Endothelial cell of umbilical vein (primary cell): ENCODE measurements around the gene SHC4. TPM values are rescaled to one million over a fixed set of nuclear protein-coding genes. Genes with fewer than 3 reads are reported as not detected.

ENCODE experiments used
- BruUV-seq: library from RNA; stranded (reverse); fragments of 400-500 nt; replicated peaks from 2 replicates; lab custom pipeline; 2021; lab: Mats Ljungman, UMichigan
- CTCF ChIA-PET: fragments of 300-600, 350-600 bp; sonication (Branson Sonifier 250); formaldehyde crosslinking; loops from one replicate; lab custom pipeline; 2021; ENCODE audit warnings: antibody characterized with exemption, inconsistent platforms; lab: Charles Lee
- POLR2A ChIA-PET: fragments of 300-600, 350-600 bp; sonication (Branson Sonifier 250); formaldehyde crosslinking; loops from one replicate; lab custom pipeline; 2021; ENCODE audit warnings: antibody characterized with exemption, inconsistent platforms; lab: Charles Lee
- DNase-seq: peaks from one replicate; pipeline ENCODE4 v3.0.0-alpha.2; 2011; ENCODE audit warnings: low read depth, low spot score
- FAIRE-seq: peaks from 2 replicates; lab custom pipeline; 2011; peaks lifted over from hg19 to GRCh38; lab: Jason Lieb, UNC
- H2AFZ ChIP-seq: 2 replicates; pipeline ENCODE4 v1.6.0; 2012; ENCODE audit warnings: low read depth, low read length, control low read depth, inconsistent platforms
- H3K27ac ChIP-seq: 2 replicates; pipeline ENCODE4 v1.5.1; 2011; ENCODE audit warnings: low read depth, mild to moderate bottlenecking, control low read depth, low read length, moderate library complexity; ENCODE audit not compliant: insufficient read depth
- H3K27me3 ChIP-seq, 2 experiments: 2 replicates each; pipeline versions ENCODE4 v1.6.0 to v1.6.1; 2011; ENCODE audit warnings: low read length in 2 of 2, mixed read lengths in 1 of 2; ENCODE audit not compliant: control insufficient read depth in 2 of 2, insufficient read depth in 2 of 2
- H3K36me3 ChIP-seq, 2 experiments: 2 replicates in 1 of 2; 3 replicates in 1 of 2; pipeline ENCODE4 v1.5.1; 2011; ENCODE audit warnings: low read length in 2 of 2, mild to moderate bottlenecking in 1 of 2, moderate library complexity in 1 of 2; ENCODE audit not compliant: control insufficient read depth in 2 of 2, insufficient read depth in 2 of 2; ENCODE audit errors: extremely low read depth in 1 of 2
- H3K4me1 ChIP-seq: 3 replicates; pipeline ENCODE4 v1.5.1; 2011; ENCODE audit warnings: mild to moderate bottlenecking, low read length; ENCODE audit not compliant: control insufficient read depth, insufficient read depth; ENCODE audit errors: extremely low read depth
- H3K4me2 ChIP-seq: 2 replicates; pipeline ENCODE4 v1.6.1; 2011; ENCODE audit warnings: low read length, control low read depth, mixed read lengths; ENCODE audit not compliant: insufficient read depth
- H3K4me3 ChIP-seq, 3 experiments: fragments of 200-600 bp in 1 of 3; sonication (generic), shearing (Covaris generic) in 1 of 3; replicated peaks in 1 of 3; 2 replicates each; pipeline ENCODE4 v1.5.1; 2011 to 2016; ENCODE audit warnings: control low read depth in 3 of 3, low read length in 3 of 3, mild to moderate bottlenecking in 2 of 3, inconsistent platforms in 1 of 3, low read depth in 1 of 3, moderate library complexity in 1 of 3; ENCODE audit not compliant: insufficient read depth in 1 of 3
- H3K79me2 ChIP-seq: 2 replicates; pipeline ENCODE4 v1.6.0; 2012; ENCODE audit warnings: low read length, inconsistent platforms; ENCODE audit not compliant: control insufficient read depth, insufficient read depth
- H3K9ac ChIP-seq: replicated peaks from 2 replicates; pipeline ENCODE3; 2011; ENCODE audit warnings: low read length, control low read depth; ENCODE audit not compliant: insufficient read depth; ENCODE audit errors: extremely low read depth
- H3K9me1 ChIP-seq: replicated peaks from 3 replicates; pipeline ENCODE4 v1.6.0; 2011; ENCODE audit warnings: mild to moderate bottlenecking, low read length; ENCODE audit not compliant: control insufficient read depth, insufficient read depth; ENCODE audit errors: extremely low read depth
- H3K9me3 ChIP-seq: replicated peaks from 2 replicates; pipeline ENCODE4 v1.5.1; 2012; ENCODE audit warnings: low read length, inconsistent platforms; ENCODE audit not compliant: control insufficient read depth, insufficient read depth
- H4K20me1 ChIP-seq: replicated peaks from 2 replicates; pipeline ENCODE3; 2011; ENCODE audit warnings: mild to moderate bottlenecking, low read length; ENCODE audit not compliant: control insufficient read depth, insufficient read depth; ENCODE audit errors: extremely low read depth
- EZH2 ChIP-seq: IDR thresholded peaks from 2 replicates; pipeline ENCODE4 v1.6.1; 2012; ENCODE audit warnings: borderline replicate concordance, low read depth, mild to moderate bottlenecking, moderate library complexity, low read length, inconsistent platforms; ENCODE audit not compliant: severe bottlenecking
- FOS ChIP-seq: IDR thresholded peaks from 2 replicates; pipeline ENCODE4 v1.6.1; 2011; ENCODE audit warnings: mild to moderate bottlenecking, low read length, moderate library complexity, borderline replicate concordance; ENCODE audit not compliant: insufficient read depth
- GATA2 ChIP-seq: IDR thresholded peaks from 2 replicates; pipeline ENCODE4 v1.7.0; 2011; ENCODE audit warnings: low read depth, mild to moderate bottlenecking, moderate library complexity, mixed read lengths, low read length; ENCODE audit not compliant: insufficient read length, insufficient read depth
- POLR2A ChIP-seq: IDR thresholded peaks from 2 replicates; pipeline ENCODE4 v1.6.1; 2012; ENCODE audit warnings: low read depth, mild to moderate bottlenecking, control low read depth, low read length
- POLR2AphosphoS5 ChIP-seq: IDR thresholded peaks from 2 replicates; pipeline ENCODE4 v1.6.1; 2012; ENCODE audit warnings: low read depth, mild to moderate bottlenecking, control low read depth, low read length, moderate library complexity; ENCODE audit not compliant: insufficient read depth
- dilution Hi-C: fragments of 300-500 bp; cut with MboI; formaldehyde crosslinking; loops from one replicate; pipeline ENCODE4 v1.15.0; 2019; ENCODE audit warnings: low sequenced_read_pairs; ENCODE audit not compliant: extremely low pct_ligation_motif_present
- intact Hi-C: fragments of 100-400 bp; cut with micrococcal nuclease; formaldehyde crosslinking; loops from one replicate; pipeline ENCODE4 v1.10.0; 2022
- polyA plus RNA-seq, 4 experiments: library from polyadenylated mRNA; depleted of rRNA in 3 of 4; stranded (reverse) in 3 of 4; unstranded in 1 of 4; fragments of >200 nt; gene quantifications; 2 replicates each; pipeline versions ENCODE4 v1.2.1 to v1.2.3, GENCODE V29; 2011 to 2012; ENCODE audit warnings: missing spikeins in 1 of 4
- total RNA-seq: library from RNA; stranded (reverse); gene quantifications from 2 replicates; pipeline ENCODE4 v1.2.3, GENCODE V29; 2021
- TF ChIP-seq, protein P1 (sequence below): IDR thresholded peaks from 2 replicates; pipeline ENCODE4 v1.6.1; 2011; ENCODE audit not compliant: insufficient read depth, insufficient read length
- TF ChIP-seq, protein P2 (sequence below), 2 donors: IDR thresholded peaks; 1 replicate in 1 of 2; 2 replicates in 1 of 2; pipeline ENCODE4 v1.5.1; 2011; ENCODE audit warnings: low read length in 2 of 2, mild to moderate bottlenecking in 2 of 2, moderate library complexity in 2 of 2, control low read depth in 1 of 2, inconsistent platforms in 1 of 2, low read depth in 1 of 2; ENCODE audit not compliant: insufficient read depth in 1 of 2; ENCODE audit errors: extremely low read depth in 1 of 2

The SHC4 gene
- total and polyA plus RNA-seq, 2 donors (not counting 3 experiments of a cell fraction or from before 2014, with no cell fraction given) = 0.20 TPM; not detected in 1

DNA sequence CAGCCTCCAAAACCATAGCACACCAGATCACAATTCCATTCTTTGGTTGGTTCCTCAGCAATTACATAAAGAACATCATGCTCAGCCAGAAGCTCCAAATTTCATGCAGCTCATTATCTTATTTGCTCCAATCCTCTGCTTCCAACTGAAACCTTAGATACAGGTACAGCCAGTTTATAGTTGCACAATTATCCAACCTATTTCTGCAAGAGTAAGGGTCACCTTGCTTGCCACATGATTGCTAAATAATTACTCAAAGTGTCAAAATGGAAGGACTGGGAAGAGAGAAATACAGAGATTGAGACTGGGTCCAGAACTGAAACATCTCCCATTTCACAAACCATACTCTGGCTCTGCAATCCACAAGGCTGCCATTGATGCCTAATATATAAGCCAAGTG lies 23.4 kb upstream of the SHC4 start:
- no TSS peak for BruUV-seq
- no peak overlapping the region for H3K27ac ChIP-seq
- no peak overlapping the region for H3K4me2 ChIP-seq
- intact Hi-C loops (no loop called here), dilution Hi-C loops (no loop called here)
- CTCF ChIA-PET = interaction anchor here (1.6 to 4.3 kb wide), 3 partner anchors 12 to 159 kb away, joined by 4 to 33 read pairs (median 14); no protein-coding TSS in a partner anchor
- FAIRE-seq = no peak
- no peaks in the 10 kb centered on the region for H3K9me3 ChIP-seq
- H2AFZ ChIP-seq = no peak overlapping the region
- H3K79me2 ChIP-seq = no peaks in the 10 kb centered on the region
- peaks cover 0 to 2% of the 10 kb centered on the region in 2 experiments for H3K36me3 ChIP-seq
- no peak for DNase-seq
- POLR2A ChIA-PET = no interaction called here
- H3K9me1 ChIP-seq = no peaks in the 10 kb centered on the region
- no peaks in the 10 kb centered on the region for H4K20me1 ChIP-seq
- H3K4me1 ChIP-seq = no peaks in the 10 kb centered on the region
- H3K4me3 ChIP-seq = no peak overlapping the region
- TF ChIP-seq, protein P1, sequence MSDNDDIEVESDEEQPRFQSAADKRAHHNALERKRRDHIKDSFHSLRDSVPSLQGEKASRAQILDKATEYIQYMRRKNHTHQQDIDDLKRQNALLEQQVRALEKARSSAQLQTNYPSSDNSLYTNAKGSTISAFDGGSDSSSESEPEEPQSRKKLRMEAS = no peak
- TF ChIP-seq EZH2 (no peak), FOS (no peak), POLR2A (no peak)
- H3K9ac ChIP-seq = no peak overlapping the region
- peaks cover 2 to 4% of the 10 kb centered on the region in 2 experiments for H3K27me3 ChIP-seq

DNA sequence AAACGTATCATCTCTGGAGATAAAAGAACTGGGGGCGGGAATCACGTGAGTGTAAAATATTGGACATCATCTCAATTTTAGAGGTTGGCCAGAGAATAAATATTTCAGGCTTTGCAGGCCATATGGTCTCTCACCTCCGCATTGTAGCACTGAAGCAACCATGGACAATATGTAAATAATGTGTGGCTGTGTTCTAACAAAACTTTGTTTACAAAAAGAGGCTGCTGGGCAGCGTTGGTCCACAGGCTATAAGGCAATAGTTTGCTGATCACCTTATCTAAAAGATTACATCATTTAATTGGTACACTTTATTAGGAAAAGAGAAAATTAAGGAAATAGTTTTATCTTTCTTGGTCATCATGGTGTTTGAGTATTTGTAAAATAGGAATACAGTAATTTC lies 22.5 kb upstream of the SHC4 start:
- H3K9me1 ChIP-seq = no peaks in the 10 kb centered on the region
- BruUV-seq = no TSS peak
- H2AFZ ChIP-seq = no peak overlapping the region
- H3K9ac ChIP-seq = no peak overlapping the region
- TF ChIP-seq, protein P1 = no peak
- TF ChIP-seq POLR2A (no peak), POLR2AphosphoS5 (no peak), FOS (no peak), GATA2 (no peak)
- TF ChIP-seq, protein P2, sequence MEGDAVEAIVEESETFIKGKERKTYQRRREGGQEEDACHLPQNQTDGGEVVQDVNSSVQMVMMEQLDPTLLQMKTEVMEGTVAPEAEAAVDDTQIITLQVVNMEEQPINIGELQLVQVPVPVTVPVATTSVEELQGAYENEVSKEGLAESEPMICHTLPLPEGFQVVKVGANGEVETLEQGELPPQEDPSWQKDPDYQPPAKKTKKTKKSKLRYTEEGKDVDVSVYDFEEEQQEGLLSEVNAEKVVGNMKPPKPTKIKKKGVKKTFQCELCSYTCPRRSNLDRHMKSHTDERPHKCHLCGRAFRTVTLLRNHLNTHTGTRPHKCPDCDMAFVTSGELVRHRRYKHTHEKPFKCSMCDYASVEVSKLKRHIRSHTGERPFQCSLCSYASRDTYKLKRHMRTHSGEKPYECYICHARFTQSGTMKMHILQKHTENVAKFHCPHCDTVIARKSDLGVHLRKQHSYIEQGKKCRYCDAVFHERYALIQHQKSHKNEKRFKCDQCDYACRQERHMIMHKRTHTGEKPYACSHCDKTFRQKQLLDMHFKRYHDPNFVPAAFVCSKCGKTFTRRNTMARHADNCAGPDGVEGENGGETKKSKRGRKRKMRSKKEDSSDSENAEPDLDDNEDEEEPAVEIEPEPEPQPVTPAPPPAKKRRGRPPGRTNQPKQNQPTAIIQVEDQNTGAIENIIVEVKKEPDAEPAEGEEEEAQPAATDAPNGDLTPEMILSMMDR (IDR thresholded peaks at IDR 0.05; ENCODE audit: extremely low read depth in 1 of 2, insufficient read depth in 1 of 2, low read depth in 1 of 2, low read length in 2 of 2) = no peak
- H3K27ac ChIP-seq = no peak overlapping the region
- CTCF ChIA-PET = interaction anchor here (1.6 to 4.3 kb wide), 3 partner anchors 11 to 160 kb away, joined by 4 to 33 read pairs (median 14); no protein-coding TSS in a partner anchor
- H3K79me2 ChIP-seq = no peaks in the 10 kb centered on the region
- H3K27me3 ChIP-seq = peaks cover 3 to 9% of the 10 kb centered on the region in 2 experiments
- H3K4me3 ChIP-seq = no peak overlapping the region
- dilution Hi-C loops = no loop called here
- no peaks in the 10 kb centered on the region for H3K4me1 ChIP-seq
- POLR2A ChIA-PET = no interaction called here
- intact Hi-C loops = no loop called here
- no peaks in the 10 kb centered on the region for H4K20me1 ChIP-seq
- no peak overlapping the region for H3K4me2 ChIP-seq
- DNase-seq (no peak), FAIRE-seq (no peak)
- no peaks in the 10 kb centered on the region for H3K36me3 ChIP-seq
- H3K9me3 ChIP-seq = no peaks in the 10 kb centered on the region
